ENCODE results near the gene ACTR3C. TPM values are rescaled to one million over a fixed set of nuclear protein-coding genes. Genes with fewer than 3 reads are reported as not detected.
"Not testable (repeated sequence)": the region's sequence is repeated elsewhere in the genome, so short reads cannot be mapped to it uniquely, and the experiment has no call there.

ACTR3C gene
- total RNA-seq, 1 experiment from 2014 or later: 8.0 TPM

- H3K36me3 ChIP-seq (ENCODE audit: control insufficient read depth, insufficient read depth, low read length); H3K9me3 ChIP-seq; BruUV-seq (replicated peaks); H3K27me3 Mint-ChIP-seq (ENCODE audit: insufficient read depth, unreplicated experiment); intact Hi-C loops (cut with micrococcal nuclease; ENCODE audit: unreplicated experiment); H3K4me1 Mint-ChIP-seq (ENCODE audit: low read depth, unreplicated experiment); H3K36me3 Mint-ChIP-seq (ENCODE audit: insufficient read depth, unreplicated experiment); CTCF ChIA-PET; H3K27me3 ChIP-seq (replicated peaks; ENCODE audit: control insufficient read depth, insufficient read depth, low read length); H3K4me3 Mint-ChIP-seq (ENCODE audit: unreplicated experiment); H3K4me3 ChIP-seq (ENCODE audit: low read depth, low read length); H3K27ac Mint-ChIP-seq (ENCODE audit: unreplicated experiment); DNase-seq; H3K9me3 Mint-ChIP-seq (ENCODE audit: unreplicated experiment); POLR2A ChIA-PET; H3K4me1 ChIP-seq: not testable (repeated sequence)
These were observed 120.5 kb downstream of the ACTR3C start for GRCh38 chr7:150202894-150203293.

Other genes with a start within 250 kb of the ACTR3C start
- 32.4 and 35.8 TPM in 2 replicates for gene LRRC61, start 190 bp downstream of the ACTR3C start, total RNA-seq (2022)
- gene RARRES2, start 18.1 kb upstream of the ACTR3C start, total RNA-seq (2022): not detected in 2 replicates
- gene REPIN1, start 45.3 kb upstream of the ACTR3C start, total RNA-seq (2022): 141 and 148 TPM in 2 replicates
- gene ZNF775, start 55.8 kb upstream of the ACTR3C start, total RNA-seq (2022): 4.0 and 4.4 TPM in 2 replicates
- 0.07 TPM in 1 of 2 replicates, not detected in the other for gene GIMAP8, start 127.1 kb upstream of the ACTR3C start, total RNA-seq (2022)
- not detected in 2 replicates for gene GIMAP7, start 191.3 kb upstream of the ACTR3C start, total RNA-seq (2022)
- not detected in 2 replicates for gene GIMAP4, start 243.8 kb upstream of the ACTR3C start, total RNA-seq (2022)